GM12878 (cell line): Measurements from ENCODE around the gene MED6. TPM values are rescaled to one million over a fixed set of nuclear protein-coding genes. Genes with fewer than 3 reads are reported as not detected.

Experiments
- CREB1 ChIP-seq: IDR thresholded peaks from 2 replicates; pipeline ENCODE4 v1.6.1; 2012; ENCODE audit warnings: low read depth, mild to moderate bottlenecking, inconsistent platforms
- GATAD2B ChIP-seq: fragments of 450-650 bp; conservative IDR thresholded peaks from 2 replicates; pipeline ENCODE4 v1.6.1; 2017; ENCODE audit warnings: low read depth, mild to moderate bottlenecking, moderate library complexity
- MEF2B ChIP-seq: fragments of 450-650 bp; IDR thresholded peaks from 2 replicates; pipeline ENCODE4 v1.6.1; 2018; ENCODE audit warnings: mild to moderate bottlenecking, moderate library complexity; ENCODE audit not compliant: partially characterized antibody, poor library complexity, severe bottlenecking
- PBX3 ChIP-seq: IDR thresholded peaks from 2 replicates; pipeline ENCODE4 v1.6.1; 2011; ENCODE audit warnings: mild to moderate bottlenecking, low read depth, low read length, moderate library complexity; ENCODE audit not compliant: insufficient replicate concordance
- PKNOX1 ChIP-seq: fragments of 450-650 bp; IDR thresholded peaks from 2 replicates; pipeline ENCODE4 v1.6.1; 2016; ENCODE audit warnings: mild to moderate bottlenecking
- POU2F2 ChIP-seq: IDR thresholded peaks from 3 replicates; pipeline ENCODE4 v1.6.1; 2011; ENCODE audit warnings: low read depth, mild to moderate bottlenecking, low read length, borderline replicate concordance
- SIN3A ChIP-seq: IDR thresholded peaks from 2 replicates; pipeline ENCODE4 v1.6.1; 2012; ENCODE audit warnings: low read depth, low read length, improper control_type of control experiment
- SKIL ChIP-seq: fragments of 450-650 bp; IDR thresholded peaks from 2 replicates; pipeline ENCODE4 v1.6.1; 2017; ENCODE audit warnings: mild to moderate bottlenecking, low read depth, inconsistent platforms; ENCODE audit not compliant: poor library complexity, severe bottlenecking
- SMAD5 ChIP-seq: IDR thresholded peaks from 2 replicates; pipeline ENCODE4 v1.6.1; 2016; ENCODE audit warnings: antibody characterized with exemption, low read depth
- SP1 ChIP-seq: IDR thresholded peaks from one replicate; pipeline ENCODE4 v1.6.1; 2011; ENCODE audit warnings: low read depth, low read length
- ZBTB11 ChIP-seq: fragments of 450-650 bp; formaldehyde crosslinking; IDR thresholded peaks from 2 replicates; pipeline ENCODE4 v1.5.0; 2022; ENCODE audit warnings: mild to moderate bottlenecking, missing genetic modification characterization
- ZBTB40 ChIP-seq: fragments of 450-650 bp; IDR thresholded peaks from 2 replicates; pipeline ENCODE4 v1.6.1; 2016; ENCODE audit warnings: mild to moderate bottlenecking, moderate library complexity, borderline replicate concordance
- polyA plus RNA-seq, 11 experiments: library from polyadenylated mRNA; depleted of rRNA in 4 of 11; unstranded in 6 of 11; stranded (reverse) in 5 of 11; fragments of >200 nt; fragmentation: Nextera tagmentation in 4 of 11; fragmentation: Illumina TruSeq in 1 of 11; extraction: Ambion mirVana in 4 of 11; extraction: Trizol in 1 of 11; gene quantifications; 1 replicate in 1 of 11; 2 replicates in 10 of 11; pipeline versions ENCODE4 v1.2.1 to v1.2.3, GENCODE V29; 2011 to 2016; ENCODE audit warnings: inconsistent platforms in 2 of 11, missing spikeins in 2 of 11, low read depth in 1 of 11
- total RNA-seq, 4 experiments: library from RNA; depleted of rRNA in 3 of 4; stranded (reverse); fragments of >200 nt in 3 of 4; fragmentation: Illumina TruSeq in 1 of 4; extraction: Trizol in 1 of 4; gene quantifications; 2 replicates each; pipeline versions ENCODE4 v1.2.1 to v1.2.3, GENCODE V29; 2013 to 2021

MED6 gene
- total and polyA plus RNA-seq, 10 of the 15 experiments (the other 5 are each of a cell fraction or from before 2014, with no cell fraction given) = 29.2 to 74.9 (median 46.2) TPM

- TF ChIP-seq SIN3A (no peak), PKNOX1 (no peak), POU2F2 (no peak), ZBTB40 (no peak), PBX3 (no peak), SP1 (no peak), CREB1 (no peak), SKIL (no peak), SMAD5 (no peak), MEF2B (no peak), GATAD2B (no peak), ZBTB11 (CRISPR knock-in tag) (no peak)
These were observed 37.0 kb downstream of the MED6 start (continued) for GRCh38 chr14:70563417-70563816.
